ENCODE data around the gene RGS10. TPM values are rescaled to one million over a fixed set of nuclear protein-coding genes. Genes with fewer than 3 reads are reported as not detected.

RGS10 gene
- total and polyA plus RNA-seq, 10 of the 15 experiments (the other 5 are each of a cell fraction or from before 2014, with no cell fraction given): 72.8 to 193 (median 127) TPM

DNA sequence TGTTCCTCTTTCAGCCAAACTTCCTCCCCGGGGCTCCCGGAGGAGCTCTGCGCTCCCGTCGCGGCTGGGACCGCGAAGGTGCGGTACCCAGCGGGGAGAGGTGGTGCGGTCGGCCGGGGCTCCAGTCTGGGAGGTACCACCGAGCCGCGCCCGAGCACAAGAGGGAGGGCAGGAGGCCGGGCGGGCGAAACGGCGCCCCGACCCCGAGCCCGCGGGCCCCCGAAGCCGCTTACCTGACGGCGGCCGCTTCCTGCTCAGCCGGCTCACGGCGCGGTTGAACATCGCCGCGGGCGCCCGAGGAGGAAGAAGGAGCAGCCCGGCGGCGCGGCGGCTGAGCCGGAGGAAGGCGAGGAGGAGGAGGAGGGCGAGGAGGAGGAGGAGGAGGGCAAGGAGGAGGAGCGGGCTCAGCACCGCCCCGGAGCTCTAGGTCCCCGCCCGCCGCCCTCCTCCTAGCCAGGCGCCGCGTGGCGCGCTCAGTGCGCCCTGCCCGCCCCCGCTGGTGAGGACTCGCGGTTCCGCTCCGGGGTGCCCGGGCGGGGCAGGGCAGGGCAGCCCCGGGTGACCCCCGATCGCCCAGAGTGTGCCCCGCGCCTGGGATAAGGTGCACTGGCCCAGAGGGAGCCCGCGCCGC, at the start of gene RGS10 (continued):
- TF ChIP-seq RELA (IDR thresholded peaks at IDR 0.05; ENCODE audit: borderline replicate concordance, partially characterized antibody): no peak
- no peak for TF ChIP-seq E4F1 (IDR thresholded peaks at IDR 0.05; ENCODE audit: borderline replicate concordance, partially characterized antibody)
- TF ChIP-seq, protein P1, sequence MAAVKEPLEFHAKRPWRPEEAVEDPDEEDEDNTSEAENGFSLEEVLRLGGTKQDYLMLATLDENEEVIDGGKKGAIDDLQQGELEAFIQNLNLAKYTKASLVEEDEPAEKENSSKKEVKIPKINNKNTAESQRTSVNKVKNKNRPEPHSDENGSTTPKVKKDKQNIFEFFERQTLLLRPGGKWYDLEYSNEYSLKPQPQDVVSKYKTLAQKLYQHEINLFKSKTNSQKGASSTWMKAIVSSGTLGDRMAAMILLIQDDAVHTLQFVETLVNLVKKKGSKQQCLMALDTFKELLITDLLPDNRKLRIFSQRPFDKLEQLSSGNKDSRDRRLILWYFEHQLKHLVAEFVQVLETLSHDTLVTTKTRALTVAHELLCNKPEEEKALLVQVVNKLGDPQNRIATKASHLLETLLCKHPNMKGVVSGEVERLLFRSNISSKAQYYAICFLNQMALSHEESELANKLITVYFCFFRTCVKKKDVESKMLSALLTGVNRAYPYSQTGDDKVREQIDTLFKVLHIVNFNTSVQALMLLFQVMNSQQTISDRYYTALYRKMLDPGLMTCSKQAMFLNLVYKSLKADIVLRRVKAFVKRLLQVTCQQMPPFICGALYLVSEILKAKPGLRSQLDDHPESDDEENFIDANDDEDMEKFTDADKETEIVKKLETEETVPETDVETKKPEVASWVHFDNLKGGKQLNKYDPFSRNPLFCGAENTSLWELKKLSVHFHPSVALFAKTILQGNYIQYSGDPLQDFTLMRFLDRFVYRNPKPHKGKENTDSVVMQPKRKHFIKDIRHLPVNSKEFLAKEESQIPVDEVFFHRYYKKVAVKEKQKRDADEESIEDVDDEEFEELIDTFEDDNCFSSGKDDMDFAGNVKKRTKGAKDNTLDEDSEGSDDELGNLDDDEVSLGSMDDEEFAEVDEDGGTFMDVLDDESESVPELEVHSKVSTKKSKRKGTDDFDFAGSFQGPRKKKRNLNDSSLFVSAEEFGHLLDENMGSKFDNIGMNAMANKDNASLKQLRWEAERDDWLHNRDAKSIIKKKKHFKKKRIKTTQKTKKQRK (IDR thresholded peaks at IDR 0.05; ENCODE audit: low read depth, low read length): no peak
- peak; percentile 47; the same call in 1 of the 2 replicates for TF ChIP-seq BACH1 (IDR thresholded peaks at IDR 0.05; ENCODE audit: borderline replicate concordance)
- TF ChIP-seq TARDBP (IDR thresholded peaks at IDR 0.05; ENCODE audit: borderline replicate concordance): no peak
- no peak for TF ChIP-seq GABPA (IDR thresholded peaks at IDR 0.05; ENCODE audit: low read depth)
- TF ChIP-seq PAX8 (IDR thresholded peaks at IDR 0.05): no peak
- TF ChIP-seq, protein P2, sequence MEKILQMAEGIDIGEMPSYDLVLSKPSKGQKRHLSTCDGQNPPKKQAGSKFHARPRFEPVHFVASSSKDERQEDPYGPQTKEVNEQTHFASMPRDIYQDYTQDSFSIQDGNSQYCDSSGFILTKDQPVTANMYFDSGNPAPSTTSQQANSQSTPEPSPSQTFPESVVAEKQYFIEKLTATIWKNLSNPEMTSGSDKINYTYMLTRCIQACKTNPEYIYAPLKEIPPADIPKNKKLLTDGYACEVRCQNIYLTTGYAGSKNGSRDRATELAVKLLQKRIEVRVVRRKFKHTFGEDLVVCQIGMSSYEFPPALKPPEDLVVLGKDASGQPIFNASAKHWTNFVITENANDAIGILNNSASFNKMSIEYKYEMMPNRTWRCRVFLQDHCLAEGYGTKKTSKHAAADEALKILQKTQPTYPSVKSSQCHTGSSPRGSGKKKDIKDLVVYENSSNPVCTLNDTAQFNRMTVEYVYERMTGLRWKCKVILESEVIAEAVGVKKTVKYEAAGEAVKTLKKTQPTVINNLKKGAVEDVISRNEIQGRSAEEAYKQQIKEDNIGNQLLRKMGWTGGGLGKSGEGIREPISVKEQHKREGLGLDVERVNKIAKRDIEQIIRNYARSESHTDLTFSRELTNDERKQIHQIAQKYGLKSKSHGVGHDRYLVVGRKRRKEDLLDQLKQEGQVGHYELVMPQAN (conservative IDR thresholded peaks at IDR 0.05): no peak
- no peak for TF ChIP-seq EED (IDR thresholded peaks at IDR 0.05; ENCODE audit: low read depth)
- TF ChIP-seq, protein P3, sequence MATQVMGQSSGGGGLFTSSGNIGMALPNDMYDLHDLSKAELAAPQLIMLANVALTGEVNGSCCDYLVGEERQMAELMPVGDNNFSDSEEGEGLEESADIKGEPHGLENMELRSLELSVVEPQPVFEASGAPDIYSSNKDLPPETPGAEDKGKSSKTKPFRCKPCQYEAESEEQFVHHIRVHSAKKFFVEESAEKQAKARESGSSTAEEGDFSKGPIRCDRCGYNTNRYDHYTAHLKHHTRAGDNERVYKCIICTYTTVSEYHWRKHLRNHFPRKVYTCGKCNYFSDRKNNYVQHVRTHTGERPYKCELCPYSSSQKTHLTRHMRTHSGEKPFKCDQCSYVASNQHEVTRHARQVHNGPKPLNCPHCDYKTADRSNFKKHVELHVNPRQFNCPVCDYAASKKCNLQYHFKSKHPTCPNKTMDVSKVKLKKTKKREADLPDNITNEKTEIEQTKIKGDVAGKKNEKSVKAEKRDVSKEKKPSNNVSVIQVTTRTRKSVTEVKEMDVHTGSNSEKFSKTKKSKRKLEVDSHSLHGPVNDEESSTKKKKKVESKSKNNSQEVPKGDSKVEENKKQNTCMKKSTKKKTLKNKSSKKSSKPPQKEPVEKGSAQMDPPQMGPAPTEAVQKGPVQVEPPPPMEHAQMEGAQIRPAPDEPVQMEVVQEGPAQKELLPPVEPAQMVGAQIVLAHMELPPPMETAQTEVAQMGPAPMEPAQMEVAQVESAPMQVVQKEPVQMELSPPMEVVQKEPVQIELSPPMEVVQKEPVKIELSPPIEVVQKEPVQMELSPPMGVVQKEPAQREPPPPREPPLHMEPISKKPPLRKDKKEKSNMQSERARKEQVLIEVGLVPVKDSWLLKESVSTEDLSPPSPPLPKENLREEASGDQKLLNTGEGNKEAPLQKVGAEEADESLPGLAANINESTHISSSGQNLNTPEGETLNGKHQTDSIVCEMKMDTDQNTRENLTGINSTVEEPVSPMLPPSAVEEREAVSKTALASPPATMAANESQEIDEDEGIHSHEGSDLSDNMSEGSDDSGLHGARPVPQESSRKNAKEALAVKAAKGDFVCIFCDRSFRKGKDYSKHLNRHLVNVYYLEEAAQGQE (IDR thresholded peaks at IDR 0.05; ENCODE audit: low read depth, low read length): no peak
- 0 out of 4 replicates have a peak, but pooled peaks of 1 of the 2 experiments have one; percentile 2 for TF ChIP-seq SRF (IDR thresholded peaks at IDR 0.05; ENCODE audit: low read depth in 2 of 2, low read length in 2 of 2)
- TF ChIP-seq, protein P4, sequence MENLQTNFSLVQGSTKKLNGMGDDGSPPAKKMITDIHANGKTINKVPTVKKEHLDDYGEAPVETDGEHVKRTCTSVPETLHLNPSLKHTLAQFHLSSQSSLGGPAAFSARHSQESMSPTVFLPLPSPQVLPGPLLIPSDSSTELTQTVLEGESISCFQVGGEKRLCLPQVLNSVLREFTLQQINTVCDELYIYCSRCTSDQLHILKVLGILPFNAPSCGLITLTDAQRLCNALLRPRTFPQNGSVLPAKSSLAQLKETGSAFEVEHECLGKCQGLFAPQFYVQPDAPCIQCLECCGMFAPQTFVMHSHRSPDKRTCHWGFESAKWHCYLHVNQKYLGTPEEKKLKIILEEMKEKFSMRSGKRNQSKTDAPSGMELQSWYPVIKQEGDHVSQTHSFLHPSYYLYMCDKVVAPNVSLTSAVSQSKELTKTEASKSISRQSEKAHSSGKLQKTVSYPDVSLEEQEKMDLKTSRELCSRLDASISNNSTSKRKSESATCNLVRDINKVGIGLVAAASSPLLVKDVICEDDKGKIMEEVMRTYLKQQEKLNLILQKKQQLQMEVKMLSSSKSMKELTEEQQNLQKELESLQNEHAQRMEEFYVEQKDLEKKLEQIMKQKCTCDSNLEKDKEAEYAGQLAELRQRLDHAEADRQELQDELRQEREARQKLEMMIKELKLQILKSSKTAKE (IDR thresholded peaks at IDR 0.05; ENCODE audit: low read depth, poor library complexity, severe bottlenecking): no peak
- TF ChIP-seq ZNF217 (IDR thresholded peaks at IDR 0.05): no peak
- TF ChIP-seq ZNF24 (IDR thresholded peaks at IDR 0.05): no peak
- TF ChIP-seq DPF2 (IDR thresholded peaks at IDR 0.05): peak; percentile 4; the same call in 1 of the 2 replicates
- TF ChIP-seq RBBP5 (conservative IDR thresholded peaks at IDR 0.05): no peak
